Measurements from ENCODE around the gene ATP2C2.

Gene ATP2C2

DNA sequence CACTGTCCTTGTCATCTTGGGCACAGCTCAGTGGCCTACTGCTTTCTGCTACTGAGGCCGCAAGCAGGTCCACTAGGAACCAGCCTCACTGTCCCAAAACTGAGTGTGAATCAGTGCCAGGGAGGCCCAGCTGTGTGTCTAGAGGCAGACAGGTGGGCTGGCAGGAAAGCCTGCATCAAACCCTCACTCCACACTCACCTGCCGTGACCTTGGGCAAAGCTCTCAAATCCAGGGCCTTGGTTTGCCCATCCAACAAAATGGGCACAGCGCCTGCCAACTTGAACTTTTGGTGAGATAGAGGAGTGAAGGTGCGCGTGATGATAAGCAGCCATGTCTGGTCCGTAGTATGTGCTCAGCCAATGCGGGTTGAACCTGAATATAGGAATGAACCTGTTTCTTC, 14.8 kb downstream of the ATP2C2 start:
- no peak overlapping the region for H3K4me3 ChIP-seq (ENCODE audit: low read depth, low read length, poor library complexity, severe bottlenecking)
- H3F3A ChIP-seq (ENCODE audit: insufficient read depth, low read length), result no peaks in the 10 kb centered on the region
- no peak overlapping the region for H3K27ac ChIP-seq (ENCODE audit: low read depth, low read length, poor library complexity, severe bottlenecking)
- TF ChIP-seq, protein P1, sequence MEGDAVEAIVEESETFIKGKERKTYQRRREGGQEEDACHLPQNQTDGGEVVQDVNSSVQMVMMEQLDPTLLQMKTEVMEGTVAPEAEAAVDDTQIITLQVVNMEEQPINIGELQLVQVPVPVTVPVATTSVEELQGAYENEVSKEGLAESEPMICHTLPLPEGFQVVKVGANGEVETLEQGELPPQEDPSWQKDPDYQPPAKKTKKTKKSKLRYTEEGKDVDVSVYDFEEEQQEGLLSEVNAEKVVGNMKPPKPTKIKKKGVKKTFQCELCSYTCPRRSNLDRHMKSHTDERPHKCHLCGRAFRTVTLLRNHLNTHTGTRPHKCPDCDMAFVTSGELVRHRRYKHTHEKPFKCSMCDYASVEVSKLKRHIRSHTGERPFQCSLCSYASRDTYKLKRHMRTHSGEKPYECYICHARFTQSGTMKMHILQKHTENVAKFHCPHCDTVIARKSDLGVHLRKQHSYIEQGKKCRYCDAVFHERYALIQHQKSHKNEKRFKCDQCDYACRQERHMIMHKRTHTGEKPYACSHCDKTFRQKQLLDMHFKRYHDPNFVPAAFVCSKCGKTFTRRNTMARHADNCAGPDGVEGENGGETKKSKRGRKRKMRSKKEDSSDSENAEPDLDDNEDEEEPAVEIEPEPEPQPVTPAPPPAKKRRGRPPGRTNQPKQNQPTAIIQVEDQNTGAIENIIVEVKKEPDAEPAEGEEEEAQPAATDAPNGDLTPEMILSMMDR (IDR thresholded peaks at IDR 0.05; ENCODE audit: low read length), result no peak
- no peak for TF ChIP-seq EZH2 (IDR thresholded peaks at IDR 0.05; ENCODE audit: borderline replicate concordance, low read length)
- H3K4me1 ChIP-seq (ENCODE audit: insufficient read depth, low read length, severe bottlenecking), result no peaks in the 10 kb centered on the region
- no peak overlapping the region for H3K4me2 ChIP-seq (ENCODE audit: low read length)
- no peak overlapping the region for H3K9ac ChIP-seq (ENCODE audit: low read length)
- H4K20me1 ChIP-seq (ENCODE audit: insufficient read depth, low read length), result no peaks in the 10 kb centered on the region
- H3K36me3 ChIP-seq (ENCODE audit: insufficient read depth, low read length), result no peaks in the 10 kb centered on the region; the same call in 1 of the 2 replicates
- no peaks in the 10 kb centered on the region for H3K9me2 ChIP-seq (ENCODE audit: low read depth, low read length)
- peaks cover 9% of the 10 kb centered on the region; the same call in 1 of the 2 replicates for H3K27me3 ChIP-seq (ENCODE audit: insufficient read depth, low read length)
- no peaks in the 10 kb centered on the region for H3K79me2 ChIP-seq (ENCODE audit: insufficient read depth, low read length)
- H3K9me3 ChIP-seq (ENCODE audit: low read length), result 0 out of 2 replicates have a peak, but pooled peaks cover 2% of the 10 kb centered on the region
- no peak overlapping the region for H2AFZ ChIP-seq (ENCODE audit: low read length)

DNA sequence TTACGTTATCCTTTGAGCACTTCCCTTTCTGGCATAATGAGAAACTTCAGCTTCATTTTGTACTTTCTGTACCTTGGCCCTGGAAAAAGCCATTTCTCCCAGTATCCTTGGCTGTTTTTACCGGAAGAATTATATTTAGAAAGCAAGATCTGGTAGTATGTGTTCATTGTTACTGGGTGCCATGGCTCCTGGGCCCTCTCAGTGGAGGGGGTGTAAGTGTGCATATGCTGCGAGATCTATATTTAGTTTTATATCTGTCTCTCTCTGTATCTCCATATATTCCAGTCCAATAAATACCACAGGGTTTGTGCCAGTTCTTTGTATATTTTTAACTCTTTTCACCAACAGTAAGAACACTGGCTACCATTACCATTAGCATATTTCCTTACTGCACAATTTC, 17.7 kb downstream of the ATP2C2 start:
- Histone ChIP-seq H3K27ac (ENCODE audit: low read depth, low read length, poor library complexity, severe bottlenecking) (no peak overlapping the region), H3K4me2 (ENCODE audit: low read length) (no peak overlapping the region), H3K9me2 (ENCODE audit: low read depth, low read length) (no peaks in the 10 kb centered on the region), H3K9ac (ENCODE audit: low read length) (no peak overlapping the region), H2AFZ (ENCODE audit: low read length) (no peak overlapping the region), H3K4me3 (ENCODE audit: low read depth, low read length, poor library complexity, severe bottlenecking) (no peak overlapping the region), H3K4me1 (ENCODE audit: insufficient read depth, low read length, severe bottlenecking) (no peaks in the 10 kb centered on the region), H3K79me2 (ENCODE audit: insufficient read depth, low read length) (no peaks in the 10 kb centered on the region), H3K36me3 (ENCODE audit: insufficient read depth, low read length) (no peaks in the 10 kb centered on the region; the same call in 1 of the 2 replicates), H3K27me3 (ENCODE audit: insufficient read depth, low read length) (peaks cover 9% of the 10 kb centered on the region; the same call in 1 of the 2 replicates), H4K20me1 (ENCODE audit: insufficient read depth, low read length) (no peaks in the 10 kb centered on the region), H3F3A (ENCODE audit: insufficient read depth, low read length) (no peaks in the 10 kb centered on the region), H3K9me3 (ENCODE audit: low read length) (0 out of 2 replicates have a peak, but pooled peaks cover 2% of the 10 kb centered on the region)
- TF ChIP-seq, protein P1 (IDR thresholded peaks at IDR 0.05; ENCODE audit: low read length), result no peak
- TF ChIP-seq EZH2 (IDR thresholded peaks at IDR 0.05; ENCODE audit: borderline replicate concordance, low read length), result no peak

DNA sequence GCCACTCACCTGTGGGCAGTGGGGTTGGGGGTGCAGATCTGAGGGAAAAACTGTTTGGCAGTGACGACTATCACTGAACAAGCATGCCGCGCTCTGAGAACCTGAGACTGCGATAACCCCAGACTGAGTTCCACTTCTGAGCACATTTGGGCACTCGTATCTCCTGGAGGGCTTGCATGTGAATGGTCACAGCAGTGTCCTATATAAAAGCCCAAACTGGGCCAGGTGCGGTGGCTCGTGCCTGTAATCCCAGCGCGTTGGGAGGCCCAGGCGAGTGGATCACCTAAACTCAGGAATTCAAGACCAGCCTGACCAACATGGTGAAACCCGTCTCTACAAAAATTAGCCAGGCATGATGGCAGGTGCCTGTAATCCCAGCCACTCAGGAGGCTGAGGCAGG, 18.7 kb downstream of the ATP2C2 start:
- no peak overlapping the region for H3K4me2 ChIP-seq (ENCODE audit: low read length)
- H3K9ac ChIP-seq (ENCODE audit: low read length), result no peak overlapping the region
- H3K9me3 ChIP-seq (ENCODE audit: low read length), result 0 out of 2 replicates have a peak, but pooled peaks cover 2% of the 10 kb centered on the region
- H3F3A ChIP-seq (ENCODE audit: insufficient read depth, low read length), result no peaks in the 10 kb centered on the region
- no peaks in the 10 kb centered on the region for H3K4me1 ChIP-seq (ENCODE audit: insufficient read depth, low read length, severe bottlenecking)
- H3K9me2 ChIP-seq (ENCODE audit: low read depth, low read length), result no peaks in the 10 kb centered on the region
- H3K79me2 ChIP-seq (ENCODE audit: insufficient read depth, low read length), result no peaks in the 10 kb centered on the region
- no peak for TF ChIP-seq EZH2 (IDR thresholded peaks at IDR 0.05; ENCODE audit: borderline replicate concordance, low read length)
- TF ChIP-seq, protein P1 (IDR thresholded peaks at IDR 0.05; ENCODE audit: low read length), result no peak
- H3K27ac ChIP-seq (ENCODE audit: low read depth, low read length, poor library complexity, severe bottlenecking), result no peak overlapping the region
- no peak overlapping the region for H2AFZ ChIP-seq (ENCODE audit: low read length)
- no peak overlapping the region for H3K4me3 ChIP-seq (ENCODE audit: low read depth, low read length, poor library complexity, severe bottlenecking)
- peaks cover 9% of the 10 kb centered on the region; the same call in 1 of the 2 replicates for H3K27me3 ChIP-seq (ENCODE audit: insufficient read depth, low read length)
- no peaks in the 10 kb centered on the region; the same call in 1 of the 2 replicates for H3K36me3 ChIP-seq (ENCODE audit: insufficient read depth, low read length)
- H4K20me1 ChIP-seq (ENCODE audit: insufficient read depth, low read length), result no peaks in the 10 kb centered on the region

Data from OCI-LY1 (cell line).